T-helper 1 cell treated with Interleukin-12 subunit alpha and Interleukin-12 subunit beta and Interleukin-4 antibody, amounts not matched to agents 30 ng/mL and 1 ng/mL, for 36 hours (primary cell): ENCODE measurements around the gene SYNDIG1. TPM values are rescaled to one million over a fixed set of nuclear protein-coding genes. Genes with fewer than 3 reads are reported as not detected.

Experiments used
- intact Hi-C: fragments of 100-400 bp; cut with micrococcal nuclease; formaldehyde crosslinking; loops from one replicate; pipeline ENCODE4 v1.15.1; 2024
- total RNA-seq: library from RNA; stranded (reverse); gene quantifications from 2 replicates; pipeline ENCODE4 v1.2.3, GENCODE V29; 2022

The SYNDIG1 gene
- total RNA-seq, 1 donor from 2014 or later, result not detected

GRCh38 chr20:24560571-24561491 lies 91.4 kb downstream of the SYNDIG1 start:
- intact Hi-C loops, result no loop called here

DNA sequence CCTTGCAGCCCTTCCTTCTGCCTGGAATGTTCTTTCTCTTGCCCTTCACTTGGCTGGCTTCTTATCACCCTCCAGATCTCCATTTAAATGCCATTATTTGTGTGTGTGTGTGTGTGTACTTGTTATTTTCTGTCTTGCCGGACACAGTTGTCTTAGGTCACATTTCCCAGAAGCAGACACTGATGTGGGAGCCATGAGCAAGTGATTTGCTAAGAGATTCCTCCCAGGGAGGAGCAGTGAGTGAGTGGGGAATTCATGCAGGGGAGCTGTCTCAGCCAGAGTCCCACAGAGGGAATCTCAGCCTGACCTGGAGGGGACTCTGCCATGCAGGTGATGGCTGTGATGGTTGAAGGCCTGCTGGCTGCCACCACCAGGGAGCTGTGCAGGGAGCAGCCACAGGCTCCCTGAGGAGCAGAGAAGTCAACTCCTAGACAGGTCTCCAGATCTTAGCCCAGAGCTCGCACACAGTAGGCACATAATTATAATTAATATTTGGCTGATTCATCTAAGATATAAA lies 96.5 kb downstream of the SYNDIG1 start:
- intact Hi-C loops, result no loop called here

DNA sequence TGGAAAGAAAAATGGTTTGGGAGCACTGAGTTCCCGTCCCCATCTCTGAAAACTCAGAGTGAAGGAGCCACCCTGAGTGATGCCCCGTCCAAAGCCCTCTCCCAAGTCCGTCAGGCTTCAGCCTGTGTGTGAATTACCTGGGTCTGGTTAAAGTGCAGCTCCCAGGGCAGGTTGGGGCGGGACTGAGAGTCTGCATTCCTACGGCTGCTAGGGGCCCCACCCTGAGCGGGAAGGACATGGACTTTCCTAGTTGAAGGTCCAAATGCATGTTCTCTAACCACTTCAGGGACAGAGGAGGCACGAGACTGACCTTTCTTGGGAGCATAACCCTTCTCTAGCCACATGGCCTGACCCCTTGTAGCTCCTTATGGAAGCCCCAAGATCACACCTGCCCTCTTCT lies 97.2 kb downstream of the SYNDIG1 start:
- intact Hi-C loops, result no loop called here

DNA sequence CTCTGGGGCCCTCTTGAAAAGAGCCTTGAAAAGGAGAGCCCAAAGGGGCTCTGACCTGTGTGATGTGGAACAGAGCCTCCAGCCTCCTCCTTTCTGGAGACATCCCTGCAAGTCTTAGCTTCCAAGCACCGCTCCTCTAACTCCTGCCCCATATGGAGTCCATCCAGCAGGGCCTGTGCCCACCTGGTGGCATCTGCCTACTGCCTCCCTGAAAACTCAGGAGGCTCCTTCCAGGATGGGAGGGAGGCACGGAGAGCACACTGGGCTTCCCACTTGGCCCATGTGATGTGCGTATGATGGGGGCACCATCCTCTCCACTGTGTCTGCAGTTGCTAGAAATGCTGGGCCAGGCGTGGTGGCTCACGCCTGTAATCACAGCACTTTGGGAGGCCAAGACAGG lies 98.1 kb downstream of the SYNDIG1 start:
- intact Hi-C loops, result no loop called here

DNA sequence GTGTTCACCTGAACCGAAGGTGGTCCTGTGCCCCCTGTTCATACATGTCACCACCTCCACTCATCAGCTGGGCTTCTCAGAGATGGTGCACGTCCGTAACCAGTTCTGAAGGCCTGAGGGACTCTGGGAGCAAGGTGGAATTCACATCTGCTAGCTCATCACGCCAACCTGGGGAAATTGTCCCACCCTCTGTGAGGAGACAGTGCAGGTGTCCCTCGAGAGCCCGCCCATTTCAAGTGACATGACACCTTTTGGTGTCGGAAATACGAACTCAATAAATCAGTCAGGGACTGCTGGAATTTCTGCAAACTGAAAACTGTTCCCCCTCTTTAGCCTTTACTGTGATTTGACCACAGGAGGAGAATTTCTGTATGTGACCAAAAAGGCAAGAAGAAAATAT lies 99.4 kb downstream of the SYNDIG1 start:
- intact Hi-C loops, result no loop called here

GRCh38 chr20:24571159-24571558 lies 101.7 kb downstream of the SYNDIG1 start:
- intact Hi-C loops, result no loop called here

DNA sequence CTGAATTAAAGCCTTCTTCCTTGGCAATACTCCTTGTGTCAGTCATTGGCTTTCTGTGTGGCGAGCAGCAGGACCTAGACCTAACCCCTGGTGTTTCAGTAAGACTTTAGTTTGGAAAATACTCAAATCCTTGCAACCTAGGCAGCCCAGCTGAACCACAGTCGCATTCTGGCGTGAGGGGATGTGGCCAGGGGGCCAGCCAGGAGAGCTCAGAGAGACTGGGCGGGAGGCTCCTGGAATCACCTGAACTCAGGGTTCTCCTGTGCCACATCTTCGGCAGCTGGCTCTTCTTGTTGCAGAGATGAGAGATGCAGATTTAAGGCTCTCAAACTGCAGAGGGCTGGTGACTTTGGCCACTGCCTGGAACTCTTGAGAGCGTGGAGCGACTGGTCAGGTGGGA lies 102.7 kb downstream of the SYNDIG1 start:
- intact Hi-C loops, result no loop called here

- intact Hi-C loops, result no loop called here
Measured at GRCh38 chr20:24572862-24573261, 103.4 kb downstream of the SYNDIG1 start.

DNA sequence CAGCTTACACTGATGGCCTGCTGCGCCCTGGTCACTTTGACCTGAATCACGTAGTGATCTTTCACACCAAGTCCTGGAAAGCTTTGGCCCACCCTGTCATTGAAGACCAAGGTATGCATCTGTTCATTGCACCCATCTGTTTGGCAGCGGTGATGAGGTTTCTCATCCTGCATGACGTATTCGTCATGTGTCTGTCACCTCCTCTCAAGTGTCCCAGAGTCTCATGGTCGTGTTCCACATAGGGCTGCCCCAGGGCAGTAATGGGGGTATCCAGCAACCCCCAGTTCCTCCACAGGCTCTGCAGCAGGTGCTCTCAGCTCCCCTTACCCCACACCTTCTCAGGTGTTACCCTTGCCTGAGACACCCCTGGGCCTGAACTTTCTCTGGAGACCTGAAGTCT lies 104.1 kb downstream of the SYNDIG1 start:
- intact Hi-C loops, result no loop called here

DNA sequence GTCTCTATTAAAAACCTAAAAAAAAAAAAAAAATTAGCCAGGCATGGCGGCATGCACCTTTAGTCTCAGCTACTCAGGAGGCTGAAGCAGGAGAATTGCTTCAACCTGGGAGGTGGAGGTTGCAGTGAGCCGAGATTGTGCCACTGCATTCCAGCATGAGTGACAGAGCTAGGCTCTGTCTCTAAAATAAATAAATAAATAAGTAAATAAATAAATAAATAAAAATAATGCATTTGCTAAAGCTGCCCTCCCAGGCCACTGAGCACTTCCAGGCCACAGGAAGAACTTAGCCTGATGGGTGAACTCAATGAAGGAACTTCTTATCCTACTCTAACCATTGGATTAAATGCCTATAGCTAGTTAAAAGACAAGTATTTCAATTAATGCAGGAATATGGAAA lies 104.9 kb downstream of the SYNDIG1 start:
- intact Hi-C loops, result no loop called here

DNA sequence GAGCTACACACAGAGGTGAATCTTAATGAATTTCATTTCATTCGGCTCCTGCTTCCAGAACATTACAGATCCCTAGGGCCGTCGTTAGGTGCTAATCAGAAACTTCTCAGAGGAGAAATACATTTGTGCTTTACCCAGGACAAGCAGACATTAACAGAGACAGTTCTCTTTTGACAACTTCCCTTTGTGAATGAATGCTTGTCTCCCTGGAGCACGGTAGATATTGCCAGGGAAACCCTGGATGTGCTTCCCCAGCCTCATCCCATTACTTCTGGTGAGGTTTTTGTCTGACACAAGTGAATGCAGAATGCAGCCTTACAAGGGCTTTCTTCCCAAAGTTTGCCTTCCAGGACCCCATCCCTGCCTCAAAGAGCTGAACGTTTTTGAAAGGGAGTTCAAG lies 105.4 kb downstream of the SYNDIG1 start:
- intact Hi-C loops, result no loop called here

- intact Hi-C loops, result no loop called here
Measured at GRCh38 chr20:24575811-24576210, 106.4 kb downstream of the SYNDIG1 start.

- intact Hi-C loops, result no loop called here
Measured at GRCh38 chr20:24576447-24576846, 107.0 kb downstream of the SYNDIG1 start.

DNA sequence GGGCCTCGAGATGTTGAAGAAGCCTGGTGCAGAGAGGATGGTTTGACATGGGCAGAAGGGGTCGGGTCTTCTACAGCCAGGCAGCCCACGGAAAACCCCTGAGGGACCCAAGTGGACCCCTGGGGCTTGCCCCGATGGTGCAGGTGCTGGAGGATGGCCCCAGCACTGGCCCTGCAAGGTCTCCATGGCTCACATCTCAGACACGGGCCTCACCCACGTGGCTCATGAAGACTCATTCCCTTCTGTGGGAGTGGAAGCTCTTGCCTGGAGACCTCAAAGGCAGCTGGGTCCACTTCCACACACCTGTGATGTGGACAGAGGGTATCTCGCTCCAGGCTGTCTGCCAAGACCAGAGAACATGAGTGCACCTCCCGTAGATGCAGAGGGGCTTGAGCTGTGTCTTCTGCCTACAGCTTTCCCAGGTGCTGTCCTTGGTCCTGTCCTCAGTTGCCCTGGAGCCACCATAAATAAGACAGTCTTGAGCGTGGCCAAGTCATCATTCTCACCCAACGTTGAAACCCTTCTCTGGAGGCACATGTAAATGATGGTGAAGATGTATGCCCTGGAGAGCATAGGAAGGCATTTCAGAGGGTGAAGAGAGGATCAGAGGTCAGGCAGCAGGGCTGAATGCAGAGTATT lies 108.0 kb downstream of the SYNDIG1 start:
- intact Hi-C loops, result no loop called here

- intact Hi-C loops, result no loop called here
Measured at GRCh38 chr20:24578567-24579415, 109.4 kb downstream of the SYNDIG1 start.

GRCh38 chr20:24579475-24579874 lies 110.0 kb downstream of the SYNDIG1 start:
- intact Hi-C loops, result no loop called here

DNA sequence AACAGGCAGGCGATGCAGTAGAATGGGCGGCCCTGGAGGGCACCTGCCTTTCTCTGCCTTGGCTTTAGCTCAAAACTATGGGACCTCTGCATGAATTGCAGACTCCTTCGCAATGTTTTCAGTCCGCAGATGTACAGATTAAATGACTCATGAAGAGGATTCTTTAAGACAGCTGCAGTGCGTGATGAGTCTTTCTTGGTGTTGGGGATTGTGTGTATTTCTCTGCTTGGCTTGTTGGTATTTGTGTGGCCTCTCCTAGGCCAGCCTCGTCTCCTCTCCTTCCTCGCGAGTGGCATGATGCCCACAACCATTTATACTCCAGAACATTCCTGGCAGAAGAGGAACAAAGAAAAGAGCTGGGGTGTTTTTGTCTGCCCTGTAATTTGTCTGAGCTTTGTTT lies 110.6 kb downstream of the SYNDIG1 start:
- intact Hi-C loops, result no loop called here

- intact Hi-C loops, result no loop called here
Measured at GRCh38 chr20:24580855-24581254, 111.4 kb downstream of the SYNDIG1 start.

DNA sequence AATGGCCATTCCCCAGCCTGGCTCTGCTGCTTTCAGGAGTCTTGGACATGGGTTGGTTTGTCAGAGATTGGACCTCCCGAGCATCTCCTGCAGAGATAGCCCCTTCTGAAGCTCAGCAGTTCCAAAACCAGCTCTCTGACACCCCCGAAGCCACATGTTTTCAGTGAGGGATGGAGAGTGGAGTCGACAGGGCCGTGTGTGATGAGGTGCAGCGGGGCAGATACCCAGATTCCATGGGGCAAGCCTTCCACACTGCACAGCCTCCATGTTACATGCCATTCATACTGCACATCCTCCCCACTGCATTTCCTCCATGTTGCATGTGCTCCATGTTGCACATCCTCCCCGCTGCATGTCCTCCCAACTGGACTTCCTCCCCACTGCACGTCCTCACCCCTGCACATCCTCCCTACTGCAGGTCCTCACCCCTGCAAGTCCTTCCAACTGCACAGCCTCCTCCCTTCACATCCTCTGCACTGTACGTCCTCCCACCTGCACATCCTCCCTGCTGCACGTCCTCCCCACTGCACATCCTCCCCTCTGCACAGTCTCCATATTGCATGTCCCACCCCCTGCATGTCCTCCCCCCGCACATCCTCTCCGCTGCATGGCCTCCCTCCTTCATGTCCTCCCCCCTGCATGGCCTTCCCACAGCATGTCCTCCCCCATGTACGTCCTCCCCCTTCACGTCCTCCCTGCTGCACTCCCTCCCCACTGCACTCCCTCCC lies 112.2 kb downstream of the SYNDIG1 start:
- intact Hi-C loops, result no loop called here

- intact Hi-C loops, result no loop called here
Measured at GRCh38 chr20:24582373-24583168, 113.1 kb downstream of the SYNDIG1 start.
